ENCODE results near the gene C14orf119. TPM values are rescaled to one million over a fixed set of nuclear protein-coding genes. Genes with fewer than 3 reads are reported as not detected.

Gene C14orf119
- total RNA-seq, 2 experiments from 2014 or later = 42.4 to 44.5 TPM

DNA sequence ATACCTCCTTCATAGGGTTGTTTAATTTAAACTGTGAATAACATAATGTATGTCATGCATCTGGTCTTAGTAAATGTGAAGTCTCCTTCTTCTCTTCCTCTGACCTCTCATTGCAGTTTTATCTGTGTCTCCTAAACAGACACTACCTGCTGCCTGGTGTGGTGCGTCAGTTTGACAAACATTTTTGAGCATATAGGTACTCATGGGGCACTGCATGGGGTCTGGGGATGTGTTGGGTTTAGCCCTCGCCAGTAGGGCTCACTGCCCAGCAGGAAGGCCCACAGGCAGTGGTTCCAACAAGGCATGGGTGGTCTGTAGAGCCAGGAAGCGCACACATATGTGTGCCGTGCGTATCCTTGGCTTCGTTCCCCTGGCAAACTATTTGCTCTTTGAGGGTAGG, 26.8 kb downstream of the C14orf119 start:
- DNase-seq (ENCODE audit: low spot score) = no peak
- intact Hi-C loops (cut with micrococcal nuclease; ENCODE audit: unreplicated experiment) = loop anchor here (5.0 kb wide), 2 partner anchors 165 to 260 kb away; partner anchors contain the start of gene HOMEZ
- H3K4me1 ChIP-seq (ENCODE audit: insufficient read depth, low read length, poor library complexity, severe bottlenecking) = peaks cover 38% of the 10 kb centered on the region
- CTCF ChIA-PET (ENCODE audit: unreplicated experiment) = interaction anchor here (1.0 to 3.2 kb wide), 2 partner anchors 63 to 68 kb away, joined by 3 to 69 read pairs; partner anchors contain the start of gene SLC7A8
- peak overlapping the region; percentile 88 for H3K27ac ChIP-seq (ENCODE audit: low read depth, low read length, poor library complexity, severe bottlenecking)
- no peaks in the 10 kb centered on the region for H3K9me3 ChIP-seq (ENCODE audit: low read length)
- H3K4me3 ChIP-seq (ENCODE audit: low read depth, low read length, poor library complexity, severe bottlenecking) = no peak overlapping the region
- H3K4me2 ChIP-seq (ENCODE audit: low read length) = peak overlapping the region; percentile 72
- POLR2A ChIA-PET = interaction anchor here (0.6 to 5.2 kb wide), 6 partner anchors 10 to 445 kb away, joined by 3 to 68 read pairs (median 4); partner anchors contain the start of genes ACIN1, C14orf119, HOMEZ and SLC7A8
- no TSS peak for BruUV-seq (replicated peaks)
- H3K9me2 ChIP-seq (ENCODE audit: insufficient read depth, low read length) = no peaks in the 10 kb centered on the region
- no peaks in the 10 kb centered on the region for H4K20me1 ChIP-seq (ENCODE audit: insufficient read depth, low read length)
- H3K36me3 ChIP-seq (ENCODE audit: insufficient read depth, low read length) = no peaks in the 10 kb centered on the region
- no peak for TF ChIP-seq EZH2phosphoT487 (IDR thresholded peaks at IDR 0.05; ENCODE audit: borderline replicate concordance, low read depth, low read length)
- TF ChIP-seq, protein P1, sequence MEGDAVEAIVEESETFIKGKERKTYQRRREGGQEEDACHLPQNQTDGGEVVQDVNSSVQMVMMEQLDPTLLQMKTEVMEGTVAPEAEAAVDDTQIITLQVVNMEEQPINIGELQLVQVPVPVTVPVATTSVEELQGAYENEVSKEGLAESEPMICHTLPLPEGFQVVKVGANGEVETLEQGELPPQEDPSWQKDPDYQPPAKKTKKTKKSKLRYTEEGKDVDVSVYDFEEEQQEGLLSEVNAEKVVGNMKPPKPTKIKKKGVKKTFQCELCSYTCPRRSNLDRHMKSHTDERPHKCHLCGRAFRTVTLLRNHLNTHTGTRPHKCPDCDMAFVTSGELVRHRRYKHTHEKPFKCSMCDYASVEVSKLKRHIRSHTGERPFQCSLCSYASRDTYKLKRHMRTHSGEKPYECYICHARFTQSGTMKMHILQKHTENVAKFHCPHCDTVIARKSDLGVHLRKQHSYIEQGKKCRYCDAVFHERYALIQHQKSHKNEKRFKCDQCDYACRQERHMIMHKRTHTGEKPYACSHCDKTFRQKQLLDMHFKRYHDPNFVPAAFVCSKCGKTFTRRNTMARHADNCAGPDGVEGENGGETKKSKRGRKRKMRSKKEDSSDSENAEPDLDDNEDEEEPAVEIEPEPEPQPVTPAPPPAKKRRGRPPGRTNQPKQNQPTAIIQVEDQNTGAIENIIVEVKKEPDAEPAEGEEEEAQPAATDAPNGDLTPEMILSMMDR (conservative IDR thresholded peaks at IDR 0.05; ENCODE audit: low read length) = no peak
- no peaks in the 10 kb centered on the region for H3K79me2 ChIP-seq (ENCODE audit: insufficient read depth, low read depth, low read length)
- H2AFZ ChIP-seq (ENCODE audit: low read length) = peak overlapping the region; percentile 85; the same call in 1 of the 2 replicates

DNA sequence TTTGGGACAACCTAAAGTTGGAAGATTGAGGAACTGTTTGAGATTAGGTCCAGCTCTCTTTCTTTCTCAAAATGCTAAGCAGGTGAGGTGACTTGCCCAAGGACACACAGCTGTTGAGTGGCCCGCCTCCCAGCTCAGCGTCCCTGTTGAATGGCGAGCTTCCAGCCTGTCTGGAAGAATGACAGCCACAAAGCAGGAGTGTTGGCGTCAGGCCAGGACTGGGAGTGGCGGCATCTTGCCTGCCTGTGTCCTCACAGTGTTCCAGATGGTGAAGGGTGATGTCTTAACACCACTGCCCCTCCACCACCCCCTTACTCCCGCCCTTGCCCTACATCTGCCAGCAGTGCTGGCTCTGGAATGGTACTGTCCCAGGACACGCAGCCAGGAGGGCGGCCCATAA, 28.1 kb downstream of the C14orf119 start:
- Histone ChIP-seq H3K9me3 (ENCODE audit: low read length) (no peaks in the 10 kb centered on the region), H3K4me2 (ENCODE audit: low read length) (no peak overlapping the region), H4K20me1 (ENCODE audit: insufficient read depth, low read length) (no peaks in the 10 kb centered on the region), H3K4me1 (ENCODE audit: insufficient read depth, low read length, poor library complexity, severe bottlenecking) (peaks cover 38% of the 10 kb centered on the region), H3K4me3 (ENCODE audit: low read depth, low read length, poor library complexity, severe bottlenecking) (no peak overlapping the region), H3K79me2 (ENCODE audit: insufficient read depth, low read depth, low read length) (no peaks in the 10 kb centered on the region), H3K36me3 (ENCODE audit: insufficient read depth, low read length) (no peaks in the 10 kb centered on the region), H2AFZ (ENCODE audit: low read length) (no peak overlapping the region), H3K27ac (ENCODE audit: low read depth, low read length, poor library complexity, severe bottlenecking) (no peak overlapping the region), H3K9me2 (ENCODE audit: insufficient read depth, low read length) (no peaks in the 10 kb centered on the region)
- CTCF ChIA-PET (ENCODE audit: unreplicated experiment) = no interaction called here
- no peak for DNase-seq (ENCODE audit: low spot score)
- no TSS peak for BruUV-seq (replicated peaks)
- intact Hi-C loops (cut with micrococcal nuclease; ENCODE audit: unreplicated experiment) = loop anchor here (5.0 kb wide), 2 partner anchors 164 to 259 kb away; partner anchors contain the start of gene HOMEZ
- POLR2A ChIA-PET = interaction anchor here (0.6 to 5.2 kb wide), 3 partner anchors 53 to 89 kb away, joined by 3 to 68 read pairs (median 8); partner anchors contain the start of genes PSMB5 and SLC7A8
- TF ChIP-seq EZH2phosphoT487 (IDR thresholded peaks at IDR 0.05; ENCODE audit: borderline replicate concordance, low read depth, low read length) = no peak
- TF ChIP-seq, protein P1 (conservative IDR thresholded peaks at IDR 0.05; ENCODE audit: low read length) = no peak

- Histone ChIP-seq H3K4me2 (ENCODE audit: low read length) (no peak overlapping the region), H4K20me1 (ENCODE audit: insufficient read depth, low read length) (no peaks in the 10 kb centered on the region), H3K79me2 (ENCODE audit: insufficient read depth, low read depth, low read length) (no peaks in the 10 kb centered on the region), H3K9me3 (ENCODE audit: low read length) (no peaks in the 10 kb centered on the region), H3K36me3 (ENCODE audit: insufficient read depth, low read length) (no peaks in the 10 kb centered on the region), H3K27ac (ENCODE audit: low read depth, low read length, poor library complexity, severe bottlenecking) (no peak overlapping the region), H2AFZ (ENCODE audit: low read length) (no peak overlapping the region), H3K4me3 (ENCODE audit: low read depth, low read length, poor library complexity, severe bottlenecking) (no peak overlapping the region), H3K4me1 (ENCODE audit: insufficient read depth, low read length, poor library complexity, severe bottlenecking) (peaks cover 28% of the 10 kb centered on the region), H3K9me2 (ENCODE audit: insufficient read depth, low read length) (no peaks in the 10 kb centered on the region)
- ChIA-PET POLR2A (no interaction called here), CTCF (ENCODE audit: unreplicated experiment) (no interaction called here)
- no peak for DNase-seq (ENCODE audit: low spot score)
- TF ChIP-seq, protein P1 (conservative IDR thresholded peaks at IDR 0.05; ENCODE audit: low read length) = no peak
- no peak for TF ChIP-seq EZH2phosphoT487 (IDR thresholded peaks at IDR 0.05; ENCODE audit: borderline replicate concordance, low read depth, low read length)
- no TSS peak for BruUV-seq (replicated peaks)
- intact Hi-C loops (cut with micrococcal nuclease; ENCODE audit: unreplicated experiment) = loop anchor here (5.0 kb wide), 2 partner anchors 163 to 258 kb away; partner anchors contain the start of gene HOMEZ
Observed at GRCh38 chr14:23124337-23124954, 29.1 kb downstream of the C14orf119 start.

Data from OCI-LY7 (cell line).